ENCODE measurements around the gene SPOCD1.

GRCh38 chr1:31748365-31748764, 67.5 kb downstream of the SPOCD1 start:
- TF ChIP-seq, protein P1, sequence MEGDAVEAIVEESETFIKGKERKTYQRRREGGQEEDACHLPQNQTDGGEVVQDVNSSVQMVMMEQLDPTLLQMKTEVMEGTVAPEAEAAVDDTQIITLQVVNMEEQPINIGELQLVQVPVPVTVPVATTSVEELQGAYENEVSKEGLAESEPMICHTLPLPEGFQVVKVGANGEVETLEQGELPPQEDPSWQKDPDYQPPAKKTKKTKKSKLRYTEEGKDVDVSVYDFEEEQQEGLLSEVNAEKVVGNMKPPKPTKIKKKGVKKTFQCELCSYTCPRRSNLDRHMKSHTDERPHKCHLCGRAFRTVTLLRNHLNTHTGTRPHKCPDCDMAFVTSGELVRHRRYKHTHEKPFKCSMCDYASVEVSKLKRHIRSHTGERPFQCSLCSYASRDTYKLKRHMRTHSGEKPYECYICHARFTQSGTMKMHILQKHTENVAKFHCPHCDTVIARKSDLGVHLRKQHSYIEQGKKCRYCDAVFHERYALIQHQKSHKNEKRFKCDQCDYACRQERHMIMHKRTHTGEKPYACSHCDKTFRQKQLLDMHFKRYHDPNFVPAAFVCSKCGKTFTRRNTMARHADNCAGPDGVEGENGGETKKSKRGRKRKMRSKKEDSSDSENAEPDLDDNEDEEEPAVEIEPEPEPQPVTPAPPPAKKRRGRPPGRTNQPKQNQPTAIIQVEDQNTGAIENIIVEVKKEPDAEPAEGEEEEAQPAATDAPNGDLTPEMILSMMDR (IDR thresholded peaks at IDR 0.05) = no peak
- no peak for TF ChIP-seq POLR2A (IDR thresholded peaks at IDR 0.05)

All from prostate gland (tissue), 2 donors.